ENCODE measurements around the gene NR1D2.
"Not testable (repeated sequence)": the region's sequence is repeated elsewhere in the genome, so short reads cannot be mapped to it uniquely, and the experiment has no call there.

Gene NR1D2

GRCh38 chr3:24005669-24006068, 60.6 kb downstream of the NR1D2 start:
- DNase-seq (ENCODE audit: low read depth) = no peak

- DNase-seq (ENCODE audit: low read depth) = not testable (repeated sequence)
Measured at GRCh38 chr3:24010834-24011233, 65.7 kb downstream of the NR1D2 start.

DNA sequence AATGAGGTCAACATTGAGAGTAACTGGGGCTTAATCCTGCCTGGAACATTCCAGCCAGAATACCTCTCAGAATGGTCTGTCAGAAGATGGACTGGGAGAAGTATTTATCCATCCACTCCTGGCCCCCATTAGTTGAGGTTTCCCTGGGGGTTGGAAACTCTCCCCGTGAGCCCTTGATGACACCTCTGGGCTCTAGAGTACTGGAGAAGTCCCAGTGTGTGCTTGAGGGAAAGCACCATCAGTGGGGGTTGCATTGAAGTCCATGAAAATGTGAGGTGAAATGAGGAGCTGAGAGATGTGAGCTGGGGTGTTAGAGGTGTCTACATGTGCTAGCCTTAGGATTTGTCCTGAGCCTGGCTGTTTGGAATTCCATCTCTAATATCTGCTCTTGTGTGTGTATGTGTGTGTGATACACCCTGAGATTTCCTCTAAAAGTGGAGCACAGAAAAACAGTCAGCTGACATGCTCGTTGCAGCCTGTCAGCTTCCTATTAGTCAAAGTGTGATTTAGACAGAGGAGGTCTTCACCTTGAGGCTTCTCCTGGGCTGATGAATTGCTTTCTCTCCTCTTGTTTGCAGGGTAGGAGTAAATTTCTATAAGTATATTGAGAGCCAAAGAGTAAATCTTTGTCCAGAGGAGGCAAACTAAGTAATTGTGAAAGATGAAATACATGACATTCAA, 67.6 kb downstream of the NR1D2 start:
- no peak for DNase-seq (ENCODE audit: low read depth)

DNA sequence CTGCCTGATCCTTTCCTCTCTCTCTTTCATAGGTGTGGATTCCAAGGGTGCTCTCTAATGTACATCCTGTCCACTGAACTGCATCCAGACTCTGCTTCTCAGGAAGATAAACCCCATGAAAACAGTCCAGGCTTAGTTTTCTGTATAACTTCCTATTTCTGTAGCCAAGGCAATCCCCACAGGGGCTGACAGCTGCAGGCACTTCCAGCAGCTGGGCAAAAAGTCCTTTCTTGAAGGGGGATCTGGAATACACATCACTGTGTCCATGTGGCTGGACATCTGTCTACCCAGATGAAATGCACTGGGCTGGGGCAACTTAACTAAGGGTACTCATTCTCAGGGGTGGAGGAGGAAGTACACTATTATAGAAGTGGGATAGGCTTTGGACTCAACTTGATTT, 72.2 kb downstream of the NR1D2 start:
- DNase-seq (ENCODE audit: low read depth) = no peak

DNA sequence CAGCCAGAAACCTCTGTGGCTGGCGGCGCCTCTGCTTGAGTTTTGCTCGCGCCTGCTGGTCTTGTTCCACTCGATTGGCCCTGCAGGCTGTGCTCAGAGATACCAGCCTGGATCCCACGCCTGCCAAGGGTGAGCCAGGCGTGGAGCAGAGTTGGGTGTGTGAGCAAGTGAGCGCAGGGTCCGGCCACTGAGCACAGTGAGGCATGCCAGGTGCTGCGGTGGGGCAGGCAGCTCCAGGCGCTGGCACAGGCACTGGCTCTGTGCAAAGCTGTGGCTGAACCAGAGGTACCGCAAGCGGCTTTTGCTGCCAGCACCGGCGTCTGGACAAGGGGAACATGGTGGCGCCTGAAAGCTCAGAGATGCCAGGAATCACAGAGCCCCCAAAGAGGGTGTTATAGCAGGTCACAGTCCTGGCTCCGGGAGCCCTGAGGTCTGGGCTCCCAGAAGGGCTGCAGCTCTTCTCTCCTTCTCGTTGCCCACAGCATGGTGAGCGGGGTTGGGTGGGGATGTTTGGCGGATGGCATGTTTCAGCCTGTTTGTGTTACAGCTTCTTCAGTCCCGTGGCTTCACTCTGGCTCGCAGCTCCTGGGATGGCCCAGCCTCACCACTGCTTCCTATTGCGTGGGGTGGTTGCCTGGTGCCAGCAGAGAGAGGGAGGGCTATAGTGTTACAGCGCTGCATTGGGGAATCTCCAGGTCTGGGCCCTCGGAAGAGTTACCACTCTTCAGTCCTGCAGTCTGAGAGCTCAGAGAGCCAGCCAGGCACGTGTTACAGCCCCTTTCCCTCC, 73.9 kb downstream of the NR1D2 start:
- DNase-seq (ENCODE audit: low read depth) = no peak

DNA sequence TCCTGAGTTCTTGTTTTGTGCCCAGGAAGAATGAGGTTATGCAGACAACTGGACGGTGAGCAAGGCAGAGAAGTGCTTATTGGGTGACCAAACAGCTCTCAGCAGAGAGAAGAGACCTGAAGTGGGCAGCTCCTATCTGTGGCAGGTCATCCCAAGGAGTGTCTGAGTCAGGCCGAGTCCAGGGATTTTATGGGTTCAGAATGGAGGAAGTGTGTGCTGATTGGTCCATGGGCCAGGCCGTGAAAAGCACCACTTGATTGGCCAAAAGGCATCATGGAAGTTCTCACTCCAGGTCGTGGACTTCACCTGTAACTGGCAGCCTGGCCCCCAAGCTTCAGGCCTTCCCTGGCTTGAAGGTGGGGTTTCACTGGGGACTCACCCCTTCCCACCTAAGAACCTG, 74.5 kb downstream of the NR1D2 start:
- DNase-seq (ENCODE audit: low read depth) = no peak

DNA sequence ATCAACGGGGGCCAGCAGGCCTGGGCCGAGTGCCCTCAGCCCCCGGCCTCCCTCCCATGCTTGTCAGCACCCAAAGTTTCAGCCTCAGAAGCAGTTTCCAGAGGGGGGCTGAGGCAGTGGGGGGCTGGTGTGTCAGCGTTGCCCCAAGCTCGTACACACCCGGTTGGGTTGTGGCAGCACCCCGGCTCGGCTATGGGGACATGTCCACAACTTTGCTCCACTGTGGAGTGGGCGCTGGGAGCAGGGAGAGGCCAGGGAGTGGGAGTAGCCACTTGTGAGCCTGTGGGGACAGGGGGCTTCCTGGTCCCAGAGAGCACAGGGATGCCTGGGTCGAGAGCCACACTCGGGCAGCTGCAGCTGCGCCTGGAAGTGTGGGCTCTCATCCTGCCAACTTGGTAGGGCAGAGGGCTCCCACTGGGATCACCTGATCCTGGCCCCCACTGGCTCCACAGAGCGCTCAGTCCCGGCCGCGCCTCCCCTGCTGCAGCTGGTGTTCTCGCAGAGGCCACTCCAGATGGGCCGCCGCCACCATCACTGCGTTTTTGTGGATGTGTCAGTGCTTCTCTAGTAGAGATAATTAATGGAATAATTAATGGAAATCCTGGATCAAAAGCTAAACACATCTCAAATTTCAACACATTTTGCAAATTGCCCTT, 75.1 kb downstream of the NR1D2 start:
- no peak for DNase-seq (ENCODE audit: low read depth)

DNA sequence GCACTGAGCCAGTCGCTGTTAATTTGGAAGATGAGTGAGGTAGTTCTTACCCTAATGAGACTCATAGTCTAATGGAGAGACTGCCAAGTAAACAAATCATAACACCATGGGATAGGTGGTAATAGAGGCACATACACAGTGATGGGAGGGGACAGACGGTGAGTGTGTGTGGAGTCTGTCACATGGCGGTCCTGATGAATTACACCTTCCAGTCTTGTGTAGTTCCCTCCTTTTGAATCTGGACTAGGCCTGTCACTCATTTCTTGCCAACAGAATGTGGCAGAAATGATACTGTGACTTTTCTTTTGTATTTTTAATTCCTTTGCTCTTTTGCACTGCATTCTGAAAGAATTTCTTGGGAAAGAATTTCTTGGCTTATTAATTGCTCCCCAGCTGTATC, 78.1 kb downstream of the NR1D2 start:
- no peak for DNase-seq (ENCODE audit: low read depth)

GRCh38 chr3:24025805-24026204, 80.7 kb downstream of the NR1D2 start:
- DNase-seq (ENCODE audit: low read depth) = no peak

- not testable (repeated sequence) for DNase-seq (ENCODE audit: low read depth)
Measured at GRCh38 chr3:24026665-24027064, 81.6 kb downstream of the NR1D2 start.

DNA sequence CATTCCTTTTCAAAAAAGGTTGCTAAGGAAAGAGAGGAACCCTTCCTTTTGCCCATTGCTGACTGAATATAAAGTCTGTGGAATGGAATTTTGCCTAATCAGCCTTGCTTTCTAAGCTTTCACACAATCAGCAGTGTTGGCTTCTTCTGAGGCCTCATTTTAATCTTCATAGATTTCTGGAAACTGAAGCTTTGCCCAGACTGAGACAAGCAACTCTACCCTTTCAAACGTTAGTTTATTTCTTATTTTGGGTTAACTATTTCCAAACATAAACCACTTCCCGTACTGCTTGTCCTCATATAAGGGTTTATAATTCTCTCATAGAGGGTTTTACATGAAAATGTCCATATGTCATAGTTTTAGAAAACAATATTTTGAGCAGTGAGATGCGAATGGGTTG, 82.9 kb downstream of the NR1D2 start:
- no peak for DNase-seq (ENCODE audit: low read depth)
